ENCODE results near the gene POM121L2. TPM values are rescaled to one million over a fixed set of nuclear protein-coding genes. Genes with fewer than 3 reads are reported as not detected.
A peak's percentile ranks its signal among the peaks of the same experiment; 100 is the strongest.
"Not testable (repeated sequence)": the region's sequence is repeated elsewhere in the genome, so short reads cannot be mapped to it uniquely, and the experiment has no call there.

The POM121L2 gene
- total and polyA plus RNA-seq, 2 donors from 2014 or later = not detected

DNA sequence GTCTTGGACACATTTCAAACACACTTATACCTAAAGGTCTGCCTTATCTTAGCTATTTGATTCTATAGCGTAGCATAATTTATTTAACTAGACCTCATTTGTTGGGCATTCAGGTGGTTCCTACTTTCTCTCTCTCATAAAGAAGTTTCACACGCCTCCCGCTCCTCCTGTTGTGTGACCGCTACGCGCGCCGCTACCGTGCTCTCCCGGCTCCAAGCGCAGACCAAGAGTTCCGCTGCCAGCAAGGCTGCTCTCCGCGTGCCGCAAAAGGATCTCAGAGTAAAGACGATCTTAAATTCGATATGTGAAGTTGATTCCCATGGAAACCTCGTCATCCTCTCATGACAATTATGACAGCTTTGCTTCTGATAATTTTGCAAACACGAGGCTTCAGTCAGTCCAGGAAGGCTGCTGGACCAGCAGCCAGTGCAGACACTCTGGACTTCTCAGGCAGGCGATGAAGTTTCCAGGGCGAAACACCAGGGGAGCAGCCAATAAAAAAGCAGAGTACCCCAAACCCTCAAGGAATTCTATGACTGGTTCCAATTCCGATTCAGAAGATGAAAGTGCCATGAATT is 44.1 kb downstream of the POM121L2 start:
- H3K27ac ChIP-seq (ENCODE audit: low read depth in 2 of 2, low read length in 2 of 2) = no peak overlapping the region
- no peak overlapping the region for H3K4me3 ChIP-seq (ENCODE audit: low read length in 3 of 3)
- H3K9me3 ChIP-seq (ENCODE audit: control insufficient read depth in 2 of 3, insufficient read depth in 1 of 3, low read length in 3 of 3) = no peaks in the 10 kb centered on the region
- H3K36me3 ChIP-seq (ENCODE audit: control insufficient read depth in 2 of 3, insufficient read depth in 3 of 3, low read length in 3 of 3) = no peaks in the 10 kb centered on the region
- no peak for TF ChIP-seq CTCF (IDR thresholded peaks at IDR 0.05; ENCODE audit: borderline replicate concordance, extremely low read depth, insufficient read depth)
- H3K9ac ChIP-seq (ENCODE audit: low read length in 3 of 3) = no peak overlapping the region
- intact Hi-C loops (cut with DNase I) = no loop called here
- no peaks in the 10 kb centered on the region for H3K4me1 ChIP-seq (ENCODE audit: control insufficient read depth in 2 of 3, insufficient read depth in 2 of 3, low read depth in 1 of 3, low read length in 3 of 3)
- peaks cover 40% of the 10 kb centered on the region for H3K27me3 ChIP-seq (ENCODE audit: control insufficient read depth, insufficient read depth, low read length)
- FAIRE-seq (no peak), DNase-seq (peak in 2 of 5 donors; percentile 28 to 51)

DNA sequence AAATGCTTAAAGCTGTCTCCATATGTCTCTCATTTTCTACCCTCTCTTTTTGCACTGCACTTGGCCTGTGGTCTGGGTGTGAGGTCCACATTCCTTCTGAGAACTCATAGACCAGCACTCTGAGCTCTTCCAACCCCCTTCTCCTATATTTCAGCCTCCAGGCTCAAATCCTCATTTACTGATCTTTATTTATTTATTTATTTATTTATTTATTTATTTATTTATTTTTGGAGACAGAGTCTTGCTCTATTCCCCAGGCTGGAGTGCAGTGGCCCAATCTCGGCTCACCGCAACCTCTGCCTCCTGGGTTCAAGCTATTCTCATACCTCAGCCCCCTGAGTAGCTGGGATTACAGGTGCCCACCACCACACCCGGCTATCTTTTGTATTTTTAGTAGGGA is 45.1 kb downstream of the POM121L2 start:
- H3K27me3 ChIP-seq (ENCODE audit: control insufficient read depth, insufficient read depth, low read length) = peaks cover 39% of the 10 kb centered on the region
- H3K9me3 ChIP-seq (ENCODE audit: control insufficient read depth in 2 of 3, insufficient read depth in 1 of 3, low read length in 3 of 3); H3K9ac ChIP-seq (ENCODE audit: low read length in 3 of 3); H3K27ac ChIP-seq (ENCODE audit: low read depth in 2 of 2, low read length in 2 of 2); intact Hi-C loops (cut with DNase I); DNase-seq; H3K36me3 ChIP-seq (ENCODE audit: control insufficient read depth in 2 of 3, insufficient read depth in 3 of 3, low read length in 3 of 3); H3K4me3 ChIP-seq (ENCODE audit: low read length in 3 of 3); FAIRE-seq; H3K4me1 ChIP-seq (ENCODE audit: control insufficient read depth in 2 of 3, insufficient read depth in 2 of 3, low read depth in 1 of 3, low read length in 3 of 3): not testable (repeated sequence)

DNA sequence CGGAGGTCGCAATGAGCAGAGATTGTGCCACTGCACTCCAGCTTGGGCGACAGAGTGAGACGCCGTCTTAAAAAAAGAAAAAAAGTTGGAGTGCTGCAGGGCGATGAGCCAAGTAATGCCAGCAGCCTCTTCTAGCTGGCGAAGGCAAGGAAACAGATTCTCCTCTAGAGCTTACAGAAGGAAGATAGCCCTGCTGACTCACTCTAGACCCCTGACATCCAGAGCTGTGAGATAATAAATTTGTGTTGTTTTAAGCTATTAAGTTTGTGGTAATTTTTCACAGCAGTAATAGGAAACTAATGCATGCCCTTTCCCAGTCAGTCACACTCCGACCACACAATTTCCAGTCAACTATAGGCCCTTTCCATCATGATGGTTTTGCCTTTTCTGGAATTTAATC is 48.2 kb downstream of the POM121L2 start:
- H3K36me3 ChIP-seq (ENCODE audit: control insufficient read depth in 2 of 3, insufficient read depth in 3 of 3, low read length in 3 of 3) = no peaks in the 10 kb centered on the region
- no peak for FAIRE-seq

DNA sequence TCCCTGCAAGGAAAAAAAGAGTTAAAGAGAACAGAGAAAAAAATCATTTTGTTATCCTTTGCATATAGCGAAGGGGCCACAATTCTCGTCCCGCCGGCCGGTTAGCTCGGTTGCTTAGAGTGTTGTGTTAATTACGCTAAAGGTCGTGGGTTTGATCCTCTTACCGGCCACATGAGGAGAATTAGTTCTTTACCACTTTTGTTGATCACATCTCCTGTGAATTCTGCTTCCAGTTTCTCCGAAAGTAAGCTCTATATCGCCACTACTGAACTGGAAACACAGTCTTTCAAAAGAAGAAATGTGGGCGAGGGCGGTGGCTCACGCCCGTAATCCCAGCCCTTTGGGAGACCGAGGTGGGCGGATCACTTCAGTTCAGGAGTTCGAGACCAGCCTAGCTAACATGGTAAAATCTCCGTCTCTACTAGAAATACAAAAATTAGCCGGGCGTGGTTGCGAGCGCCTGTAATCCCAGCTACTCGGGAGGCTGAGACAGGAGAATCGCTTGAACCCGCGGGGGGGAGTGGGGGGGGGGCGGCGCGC is 51.2 kb downstream of the POM121L2 start:
- peaks cover 0 to 2% (median 0%) of the 10 kb centered on the region in 3 donors for H3K9me3 ChIP-seq (ENCODE audit: control insufficient read depth in 2 of 3, insufficient read depth in 1 of 3, low read length in 3 of 3)
- no peak for TF ChIP-seq CTCF (IDR thresholded peaks at IDR 0.05; ENCODE audit: borderline replicate concordance, extremely low read depth, insufficient read depth)
- FAIRE-seq (no peak), DNase-seq (no peak)
- no peaks in the 10 kb centered on the region for H3K36me3 ChIP-seq (ENCODE audit: control insufficient read depth in 2 of 3, insufficient read depth in 3 of 3, low read length in 3 of 3)
- intact Hi-C loops (cut with DNase I) = no loop called here
- H3K27me3 ChIP-seq (ENCODE audit: control insufficient read depth, insufficient read depth, low read length) = peaks cover 25% of the 10 kb centered on the region
- no peak overlapping the region for H3K27ac ChIP-seq (ENCODE audit: low read depth in 2 of 2, low read length in 2 of 2)
- no peak overlapping the region for H3K9ac ChIP-seq (ENCODE audit: low read length in 3 of 3)
- no peak overlapping the region for H3K4me3 ChIP-seq (ENCODE audit: low read length in 3 of 3)
- H3K4me1 ChIP-seq (ENCODE audit: control insufficient read depth in 2 of 3, insufficient read depth in 2 of 3, low read depth in 1 of 3, low read length in 3 of 3) = no peaks in the 10 kb centered on the region

More for the DNA sequence above, 48.2 kb downstream of the POM121L2 start:
- no peak for TF ChIP-seq CTCF (IDR thresholded peaks at IDR 0.05; ENCODE audit: borderline replicate concordance, extremely low read depth, insufficient read depth)
- DNase-seq = no peak
- H3K27ac ChIP-seq (ENCODE audit: low read depth in 2 of 2, low read length in 2 of 2) = no peak overlapping the region
- H3K27me3 ChIP-seq (ENCODE audit: control insufficient read depth, insufficient read depth, low read length) = peaks cover 41% of the 10 kb centered on the region
- no peak overlapping the region for H3K4me3 ChIP-seq (ENCODE audit: low read length in 3 of 3)
- H3K4me1 ChIP-seq (ENCODE audit: control insufficient read depth in 2 of 3, insufficient read depth in 2 of 3, low read depth in 1 of 3, low read length in 3 of 3) = no peaks in the 10 kb centered on the region
- H3K9me3 ChIP-seq (ENCODE audit: control insufficient read depth in 2 of 3, insufficient read depth in 1 of 3, low read length in 3 of 3) = peaks cover 0 to 2% (median 0%) of the 10 kb centered on the region in 3 donors
- intact Hi-C loops (cut with DNase I) = no loop called here
- no peak overlapping the region for H3K9ac ChIP-seq (ENCODE audit: low read length in 3 of 3)
